ENCODE measurements around the gene IL1RAPL1. TPM values are rescaled to one million over a fixed set of nuclear protein-coding genes. Genes with fewer than 3 reads are reported as not detected.

Gene IL1RAPL1
- polyA plus RNA-seq, 1 of the 3 experiments (the other 2 are of a cell fraction), result 2.8 TPM

- no peak overlapping the region for H3K4me2 ChIP-seq
- H3K4me1 ChIP-seq (ENCODE audit: control insufficient read depth in 1 of 2, insufficient read depth in 2 of 2, low read depth in 1 of 2, low read length in 1 of 2), result no peaks in the 10 kb centered on the region
- H3K79me2 ChIP-seq (ENCODE audit: insufficient read depth), result no peaks in the 10 kb centered on the region
- DNase-seq, result no peak
- ChIA-PET CTCF (no interaction called here), POLR2A (no interaction called here)
- TF ChIP-seq FOXJ3 (CRISPR knock-in tag; IDR thresholded peaks at IDR 0.05) (no peak), EP300 (IDR thresholded peaks at IDR 0.05; ENCODE audit: borderline replicate concordance in 1 of 2, low read depth in 1 of 2, low read length in 1 of 2) (no peak)
- no peaks in the 10 kb centered on the region for H3K9me2 ChIP-seq
- no peaks in the 10 kb centered on the region; the same call in 1 of the 2 replicates for H3K27me3 ChIP-seq (ENCODE audit: insufficient read depth)
- no peaks in the 10 kb centered on the region for H3K36me3 ChIP-seq (replicated peaks in 1 of 2; ENCODE audit: control insufficient read depth in 1 of 2, insufficient read depth in 2 of 2, low read length in 1 of 2)
- no peak overlapping the region for H3K27ac ChIP-seq (ENCODE audit: low read depth in 2 of 2, low read length in 1 of 2)
- no peaks in the 10 kb centered on the region for H4K20me1 ChIP-seq (ENCODE audit: insufficient read depth)
- no peaks in the 10 kb centered on the region for H3F3A ChIP-seq (replicated peaks; ENCODE audit: insufficient read depth)
- no peak overlapping the region for H2AFZ ChIP-seq (ENCODE audit: low read depth)
- no peak overlapping the region for H3K4me3 ChIP-seq (ENCODE audit: low read depth in 2 of 2, low read length in 1 of 2)
- no peak overlapping the region for H3K9ac ChIP-seq
- H3K9me3 ChIP-seq, result no peaks in the 10 kb centered on the region
Measured at GRCh38 chrX:29382811-29383210, 795.6 kb downstream of the IL1RAPL1 start.

DNA sequence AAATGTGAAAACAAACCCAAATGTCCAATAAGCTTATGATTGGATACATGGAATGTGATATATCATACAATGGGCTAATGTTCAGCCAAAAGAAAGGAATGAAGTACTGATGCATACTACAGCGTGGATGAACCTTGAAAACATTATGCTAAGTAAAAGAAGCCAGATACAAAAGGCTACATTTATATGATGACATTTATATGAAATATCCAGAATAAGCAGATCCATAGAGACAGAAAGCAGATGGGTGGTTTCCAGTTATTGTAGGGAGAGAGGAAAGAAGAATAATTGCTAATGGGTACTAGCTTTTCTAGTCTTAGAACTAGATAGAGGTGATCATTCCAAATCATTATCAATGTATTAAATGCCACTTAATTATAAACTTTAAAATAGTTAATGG is 801.3 kb downstream of the IL1RAPL1 start:
- Histone ChIP-seq H3K4me3 (ENCODE audit: low read depth in 2 of 2, low read length in 1 of 2) (no peak overlapping the region), H3F3A (replicated peaks; ENCODE audit: insufficient read depth) (no peaks in the 10 kb centered on the region), H3K4me2 (no peak overlapping the region), H3K9me3 (no peaks in the 10 kb centered on the region), H3K36me3 (replicated peaks in 1 of 2; ENCODE audit: control insufficient read depth in 1 of 2, insufficient read depth in 2 of 2, low read length in 1 of 2) (no peaks in the 10 kb centered on the region), H2AFZ (ENCODE audit: low read depth) (no peak overlapping the region), H3K9ac (no peak overlapping the region), H3K4me1 (ENCODE audit: control insufficient read depth in 1 of 2, insufficient read depth in 2 of 2, low read depth in 1 of 2, low read length in 1 of 2) (no peaks in the 10 kb centered on the region), H4K20me1 (ENCODE audit: insufficient read depth) (no peaks in the 10 kb centered on the region), H3K27me3 (ENCODE audit: insufficient read depth) (no peaks in the 10 kb centered on the region; the same call in 1 of the 2 replicates), H3K9me2 (no peaks in the 10 kb centered on the region), H3K79me2 (ENCODE audit: insufficient read depth) (no peaks in the 10 kb centered on the region), H3K27ac (ENCODE audit: low read depth in 2 of 2, low read length in 1 of 2) (no peak overlapping the region)
- DNase-seq, result no peak
- no peak for TF ChIP-seq MAX (IDR thresholded peaks at IDR 0.05; ENCODE audit: low read depth)
- no peak for TF ChIP-seq ZBTB33 (IDR thresholded peaks at IDR 0.05; ENCODE audit: borderline replicate concordance, low read depth)
- TF ChIP-seq NFIC (IDR thresholded peaks at IDR 0.05; ENCODE audit: borderline replicate concordance), result no peak
- no peak for TF ChIP-seq ELF1 (IDR thresholded peaks at IDR 0.05)
- no peak for TF ChIP-seq RFX5 (IDR thresholded peaks at IDR 0.05; ENCODE audit: low read length)
- TF ChIP-seq SMC3 (IDR thresholded peaks at IDR 0.05; ENCODE audit: low read depth, low read length), result no peak
- CTCF ChIA-PET, result no interaction called here
- POLR2A ChIA-PET, result no interaction called here
- WGBS (ENCODE audit: low lambda C conversion rate), result 18% methylated on average over 1 of the region's 1 CpG

- CTCF ChIA-PET, result interaction anchor here (0.6 to 0.9 kb wide), 2 partner anchors 30 to 45 kb away, joined by 3 to 4 read pairs; no protein-coding TSS in a partner anchor
- DNase-seq, result no peak
Measured at GRCh38 chrX:29397506-29397905, 810.3 kb downstream of the IL1RAPL1 start.

More at GRCh38 chrX:29397506-29397905, 810.3 kb downstream of the IL1RAPL1 start:
- H4K20me1 ChIP-seq (ENCODE audit: insufficient read depth), result no peaks in the 10 kb centered on the region
- no peaks in the 10 kb centered on the region for H3F3A ChIP-seq (replicated peaks; ENCODE audit: insufficient read depth)
- no peaks in the 10 kb centered on the region for H3K79me2 ChIP-seq (ENCODE audit: insufficient read depth)
- H3K9ac ChIP-seq, result no peak overlapping the region
- no peaks in the 10 kb centered on the region for H3K27me3 ChIP-seq (ENCODE audit: insufficient read depth)
- H3K27ac ChIP-seq (ENCODE audit: low read depth in 2 of 2, low read length in 1 of 2), result no peak overlapping the region
- H2AFZ ChIP-seq (ENCODE audit: low read depth), result no peak overlapping the region
- POLR2A ChIA-PET, result no interaction called here
- no peak overlapping the region for H3K4me2 ChIP-seq
- H3K9me2 ChIP-seq, result no peaks in the 10 kb centered on the region
- TF ChIP-seq USF2 (IDR thresholded peaks at IDR 0.05; ENCODE audit: borderline replicate concordance, low read depth, low read length) (no peak), SIN3A (IDR thresholded peaks at IDR 0.05; ENCODE audit: borderline replicate concordance, low read depth, low read length) (no peak), TEAD4 (IDR thresholded peaks at IDR 0.05; ENCODE audit: borderline replicate concordance, insufficient read depth) (no peak), GATA2 (CRISPR knock-in tag; IDR thresholded peaks at IDR 0.05) (no peak), RXRA (IDR thresholded peaks at IDR 0.05; ENCODE audit: borderline replicate concordance, low read depth) (no peak), TCF12 (IDR thresholded peaks at IDR 0.05) (no peak), POLR2AphosphoS5 (IDR thresholded peaks at IDR 0.05; ENCODE audit: low read depth, low read length) (no peak), NRF1 (IDR thresholded peaks at IDR 0.05; ENCODE audit: low read depth, low read length) (no peak)
- H3K4me1 ChIP-seq (ENCODE audit: control insufficient read depth in 1 of 2, insufficient read depth in 2 of 2, low read depth in 1 of 2, low read length in 1 of 2), result no peaks in the 10 kb centered on the region
- peaks cover 0 to 3% of the 10 kb centered on the region in 2 experiments for H3K36me3 ChIP-seq (replicated peaks in 1 of 2; ENCODE audit: control insufficient read depth in 1 of 2, insufficient read depth in 2 of 2, low read length in 1 of 2)
- H3K9me3 ChIP-seq, result no peaks in the 10 kb centered on the region
- no peak overlapping the region for H3K4me3 ChIP-seq (ENCODE audit: low read depth in 2 of 2, low read length in 1 of 2)

All from SK-N-SH (cell line).